A549 (cell line): ENCODE measurements around the gene SAG. TPM values are rescaled to one million over a fixed set of nuclear protein-coding genes. Genes with fewer than 3 reads are reported as not detected.

Source experiments
- ATAC-seq, 2 experiments: fragments of 200-7000 bp in 1 of 2; fragments of >200 bp in 1 of 2; cut with Nextera tagmentation in 1 of 2; cut with Tn5 transposase in 1 of 2; 3 replicates each; pipeline versions ENCODE4 v1.8.0 to v1.9.1; 2018 to 2020; ENCODE audit warnings: mild to moderate bottlenecking in 1 of 2, moderate library complexity in 1 of 2
- CTCF ChIA-PET: fragments of 300-600 bp; sonication (Branson Sonifier 250); formaldehyde crosslinking; extraction: SDS; loops from one replicate; lab custom pipeline; 2021; ENCODE audit warnings: antibody characterized with exemption, inconsistent platforms; lab: Yijun Ruan, JAX
- POLR2A ChIA-PET: fragments of 350-600 bp; formaldehyde crosslinking; extraction: SDS; loops from one replicate; lab custom pipeline; 2021; ENCODE audit warnings: antibody characterized with exemption, inconsistent platforms; lab: Yijun Ruan, JAX
- DNase-seq, 2 experiments: peaks; one replicate each; pipeline versions ENCODE4 v3.0.0 to v3.0.0-alpha.2; 2011 to 2016; ENCODE audit warnings: low read depth in 1 of 2, low spot score in 1 of 2
- FAIRE-seq: peaks from 2 replicates; lab custom pipeline; 2011; peaks lifted over from hg19 to GRCh38; lab: Jason Lieb, UNC
- H3K27ac ChIP-seq, 2 experiments: fragments of >200 bp; sonication (Bioruptor Twin); formaldehyde crosslinking; 3 replicates each; pipeline ENCODE4 v1.5.1; 2016 to 2017
- H3K4me1 ChIP-seq: fragments of >200 bp; sonication (Bioruptor Twin); formaldehyde crosslinking; 3 replicates; pipeline ENCODE4 v1.6.1; 2016
- H3K4me2 ChIP-seq: fragments of >200 bp; sonication (Bioruptor Twin); formaldehyde crosslinking; 3 replicates; pipeline ENCODE4 v1.6.1; 2016
- H3K4me3 ChIP-seq: fragments of >200 bp; sonication (Bioruptor Twin); formaldehyde crosslinking; 3 replicates; pipeline ENCODE4 v1.5.1; 2016
- H3K9me3 ChIP-seq: fragments of >200 bp; sonication (Bioruptor Twin); formaldehyde crosslinking; 3 replicates; pipeline ENCODE4 v1.6.1; 2016
- CBX2 ChIP-seq: fragments of 200-600 bp; sonication (generic); IDR thresholded peaks from 2 replicates; pipeline ENCODE4 v1.6.1; 2016; ENCODE audit warnings: low read depth, mild to moderate bottlenecking, borderline replicate concordance
- EHF ChIP-seq: fragments of 250-450 bp; sonication (Bioruptor Pico); IDR thresholded peaks from 2 replicates; pipeline ENCODE4 v1.5.0; 2020; ENCODE audit warnings: mild to moderate bottlenecking
- EHMT2 ChIP-seq: fragments of 200-600 bp; sonication (generic); IDR thresholded peaks from 2 replicates; pipeline ENCODE4 v1.6.1; 2016; ENCODE audit warnings: antibody characterized with exemption, low read depth, mild to moderate bottlenecking, moderate library complexity
- ESRRA ChIP-seq: fragments of 150-350 bp; IDR thresholded peaks from 2 replicates; pipeline ENCODE4 v1.6.1; 2014; ENCODE audit warnings: mild to moderate bottlenecking, low read length, borderline replicate concordance
- FOSL2 ChIP-seq, 2 experiments: fragments of 450-650 bp in 1 of 2; fragments of >200 bp in 1 of 2; sonication (Bioruptor Twin) in 1 of 2; formaldehyde crosslinking; IDR thresholded peaks; 2 replicates each; pipeline versions ENCODE4 v1.5.0 to v1.6.1; 2016 to 2020; ENCODE audit warnings: mild to moderate bottlenecking in 1 of 2, moderate library complexity in 1 of 2
- GATA3 ChIP-seq: IDR thresholded peaks from 2 replicates; pipeline ENCODE4 v1.6.1; 2012; ENCODE audit warnings: borderline replicate concordance
- HDAC2 ChIP-seq: fragments of 200-600 bp; sonication (generic); IDR thresholded peaks from 2 replicates; pipeline ENCODE4 v1.6.1; 2016
- HEYL ChIP-seq: fragments of 250-450 bp; sonication (Bioruptor Pico); IDR thresholded peaks from 2 replicates; pipeline ENCODE4 v1.8.0; 2021; ENCODE audit warnings: mild to moderate bottlenecking, moderate library complexity
- JUN ChIP-seq, 2 experiments: fragments of >200 bp; sonication (Bioruptor Twin); formaldehyde crosslinking; IDR thresholded peaks; 2 replicates in 1 of 2; 3 replicates in 1 of 2; pipeline ENCODE4 v1.6.1; 2016 to 2017
- JUNB ChIP-seq: fragments of >200 bp; sonication (Bioruptor Twin); formaldehyde crosslinking; IDR thresholded peaks from 2 replicates; pipeline ENCODE4 v1.6.1; 2016
- MAFK ChIP-seq: fragments of 450-650 bp; IDR thresholded peaks from 2 replicates; pipeline ENCODE4 v1.6.1; 2014; ENCODE audit not compliant: partially characterized antibody
- MAZ ChIP-seq: fragments of 150-350 bp; IDR thresholded peaks from 2 replicates; pipeline ENCODE4 v1.6.1; 2014; ENCODE audit warnings: antibody characterized with exemption, low read depth, low read length, borderline replicate concordance
- MYC ChIP-seq: IDR thresholded peaks from 2 replicates; pipeline ENCODE4 v1.6.1; 2012; ENCODE audit warnings: mild to moderate bottlenecking, inconsistent platforms, low read length, improper control_type of control experiment, borderline replicate concordance
- NPAS2 ChIP-seq: fragments of 250-450 bp; sonication (Bioruptor Pico); IDR thresholded peaks from 2 replicates; pipeline ENCODE4 v1.8.0; 2022; ENCODE audit warnings: mild to moderate bottlenecking, moderate library complexity, borderline replicate concordance
- PHF8 ChIP-seq: fragments of 200-600 bp; sonication (generic); IDR thresholded peaks from 2 replicates; pipeline ENCODE4 v1.6.1; 2016; ENCODE audit warnings: low read depth, mild to moderate bottlenecking, antibody characterized with exemption, moderate library complexity, borderline replicate concordance
- RCOR1 ChIP-seq: fragments of 150-350 bp; IDR thresholded peaks from 2 replicates; pipeline ENCODE4 v1.6.1; 2014; ENCODE audit warnings: antibody characterized with exemption, low read length, low read depth
- RNF2 ChIP-seq: fragments of 200-600 bp; sonication (generic); IDR thresholded peaks from 2 replicates; pipeline ENCODE4 v1.6.1; 2016; ENCODE audit warnings: low read depth, mild to moderate bottlenecking, antibody characterized with exemption, moderate library complexity, borderline replicate concordance
- SMC3 ChIP-seq: fragments of >200 bp; sonication (Bioruptor Twin); formaldehyde crosslinking; IDR thresholded peaks from 3 replicates; pipeline ENCODE4 v1.6.1; 2018; ENCODE audit warnings: inconsistent platforms
- TP53 ChIP-seq: fragments of 250-450 bp; sonication (Bioruptor Pico); IDR thresholded peaks from 2 replicates; pipeline ENCODE4 v1.5.0; 2021; ENCODE audit warnings: mild to moderate bottlenecking, moderate library complexity
- ZC3H11A ChIP-seq: fragments of 450-650 bp; IDR thresholded peaks from 2 replicates; pipeline ENCODE4 v1.6.1; 2014; ENCODE audit warnings: antibody characterized with exemption, mild to moderate bottlenecking
- ZFP36 ChIP-seq: fragments of 450-650 bp; IDR thresholded peaks from 2 replicates; pipeline ENCODE4 v1.6.1; 2014; ENCODE audit warnings: borderline replicate concordance; ENCODE audit not compliant: partially characterized antibody
- ZSCAN20 ChIP-seq: fragments of 250-450 bp; sonication (Bioruptor Pico); IDR thresholded peaks from 2 replicates; pipeline ENCODE4 v1.8.0; 2022; ENCODE audit warnings: mild to moderate bottlenecking, moderate library complexity
- WGBS: methylation state at CpG from one replicate; pipeline ENCODE4 v1.1.6; 2017; ENCODE audit errors: missing lambda C conversion rate; 5-methylcytosine and 5-hydroxymethylcytosine counted together
- polyA plus RNA-seq, 4 experiments: library from polyadenylated mRNA; depleted of rRNA in 3 of 4; stranded (reverse); fragments of >200 nt; fragmentation: RNase III in 1 of 4; extraction: RNeasy Plus Mini Kit Qiagen cat#74134 plus additional on column Dnase treatment in 1 of 4; gene quantifications; 2 replicates in 3 of 4; 3 replicates in 1 of 4; pipeline ENCODE4 v1.2.3, GENCODE V29; 2011 to 2017
- TF ChIP-seq, protein P1 (sequence below): IDR thresholded peaks from 2 replicates; pipeline ENCODE4 v1.6.1; 2012
- TF ChIP-seq, protein P2 (sequence below): fragments of 250-450 bp; sonication (Bioruptor Pico); IDR thresholded peaks from 2 replicates; pipeline ENCODE4 v1.5.0; 2020; ENCODE audit warnings: low read depth, mild to moderate bottlenecking, moderate library complexity
- TF ChIP-seq, protein P3 (sequence below): fragments of >200 bp; sonication (Bioruptor Twin); formaldehyde crosslinking; IDR thresholded peaks from 3 replicates; pipeline ENCODE4 v1.6.1; 2016
- TF ChIP-seq, protein P4 (sequence below): fragments of 250-450 bp; sonication (Bioruptor Pico); IDR thresholded peaks from 2 replicates; pipeline ENCODE4 v1.5.0; 2021; ENCODE audit warnings: mild to moderate bottlenecking, moderate library complexity, borderline replicate concordance

SAG gene
- polyA plus RNA-seq, 2 of the 4 experiments (the other 2 are of a cell fraction) = not detected

DNA sequence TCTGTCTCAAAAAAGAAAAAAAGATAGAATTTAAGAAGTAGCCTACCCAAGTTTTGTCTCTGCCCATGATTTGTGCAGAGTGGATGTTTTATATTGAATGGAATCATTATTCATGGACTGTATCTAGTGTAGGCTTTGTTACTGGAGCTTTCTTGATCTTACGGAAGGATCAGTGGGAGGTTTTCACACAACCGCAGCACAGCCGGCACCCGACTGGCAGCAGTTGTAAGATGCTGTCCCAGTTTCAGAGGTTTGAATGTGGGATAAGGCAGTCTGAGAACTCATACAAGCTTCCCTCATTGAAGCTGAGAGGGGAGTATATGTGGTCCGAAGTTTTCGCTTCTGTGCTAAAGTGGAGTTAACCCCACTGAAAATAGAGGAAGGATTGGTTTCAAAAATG, 19.7 kb upstream of the SAG start:
- H3K4me1 ChIP-seq = peaks cover 10% of the 10 kb centered on the region; the same call in 1 of the 3 replicates
- FAIRE-seq = no peak
- no peak overlapping the region for H3K4me2 ChIP-seq
- ATAC-seq = no peak
- ChIA-PET POLR2A (no interaction called here), CTCF (interaction anchor here (1.6 to 2.3 kb wide), 2 partner anchors 15 to 66 kb away, joined by 5 to 6 read pairs; partner anchors contain the start of gene DGKD)
- H3K9me3 ChIP-seq = no peaks in the 10 kb centered on the region
- H3K4me3 ChIP-seq = no peak overlapping the region
- DNase-seq = no peak
- TF ChIP-seq PHF8 (no peak), ZFP36 (no peak), MYC (no peak), RNF2 (no peak), CBX2 (no peak), EHMT2 (no peak), NPAS2 (no peak), ZSCAN20 (CRISPR knock-in tag) (no peak), RCOR1 (no peak), EHF (CRISPR knock-in tag) (no peak), GATA3 (no peak), ESRRA (no peak)
- TF ChIP-seq, protein P1, sequence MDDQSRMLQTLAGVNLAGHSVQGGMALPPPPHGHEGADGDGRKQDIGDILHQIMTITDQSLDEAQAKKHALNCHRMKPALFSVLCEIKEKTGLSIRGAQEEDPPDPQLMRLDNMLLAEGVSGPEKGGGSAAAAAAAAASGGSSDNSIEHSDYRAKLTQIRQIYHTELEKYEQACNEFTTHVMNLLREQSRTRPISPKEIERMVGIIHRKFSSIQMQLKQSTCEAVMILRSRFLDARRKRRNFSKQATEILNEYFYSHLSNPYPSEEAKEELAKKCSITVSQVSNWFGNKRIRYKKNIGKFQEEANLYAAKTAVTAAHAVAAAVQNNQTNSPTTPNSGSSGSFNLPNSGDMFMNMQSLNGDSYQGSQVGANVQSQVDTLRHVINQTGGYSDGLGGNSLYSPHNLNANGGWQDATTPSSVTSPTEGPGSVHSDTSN = no peak
- 95% methylated on average over 6 of the region's 6 CpGs for WGBS
- no peak overlapping the region for H3K27ac ChIP-seq

DNA sequence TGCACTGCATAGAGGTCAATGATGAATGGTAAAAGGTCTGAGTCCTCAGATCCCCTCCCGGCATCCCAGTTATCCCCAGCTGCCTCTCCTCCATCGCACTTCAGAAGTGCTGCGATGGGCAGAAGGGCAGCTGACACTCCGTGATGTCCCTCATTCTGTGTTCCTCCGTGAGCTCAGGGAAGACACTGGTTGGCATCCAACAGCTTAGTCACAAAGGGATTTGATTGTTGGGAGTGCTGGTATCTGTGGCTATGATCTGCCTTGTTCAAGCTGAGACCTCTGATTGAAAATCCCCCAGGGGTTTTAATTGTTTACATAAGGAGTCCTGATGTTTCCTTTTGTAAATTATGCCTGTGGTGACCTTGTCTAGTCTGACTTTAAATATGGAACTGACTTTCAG, 19.0 kb upstream of the SAG start:
- FAIRE-seq = no peak
- ChIA-PET POLR2A (no interaction called here), CTCF (interaction anchor here (1.6 to 2.3 kb wide), 2 partner anchors 16 to 155 kb away, joined by 3 to 6 read pairs; no protein-coding TSS in a partner anchor)
- WGBS = 87% methylated on average over 5 of the region's 5 CpGs
- H3K27ac ChIP-seq = no peak overlapping the region; a peak in 1 of 6 replicates
- H3K4me3 ChIP-seq = no peak overlapping the region
- H3K4me1 ChIP-seq = peaks cover 10% of the 10 kb centered on the region; the same call in 1 of the 3 replicates
- no peak for DNase-seq
- H3K9me3 ChIP-seq = no peaks in the 10 kb centered on the region
- no peak overlapping the region for H3K4me2 ChIP-seq
- TF ChIP-seq, protein P2, sequence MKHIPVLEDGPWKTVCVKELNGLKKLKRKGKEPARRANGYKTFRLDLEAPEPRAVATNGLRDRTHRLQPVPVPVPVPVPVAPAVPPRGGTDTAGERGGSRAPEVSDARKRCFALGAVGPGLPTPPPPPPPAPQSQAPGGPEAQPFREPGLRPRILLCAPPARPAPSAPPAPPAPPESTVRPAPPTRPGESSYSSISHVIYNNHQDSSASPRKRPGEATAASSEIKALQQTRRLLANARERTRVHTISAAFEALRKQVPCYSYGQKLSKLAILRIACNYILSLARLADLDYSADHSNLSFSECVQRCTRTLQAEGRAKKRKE = no peak
- TF ChIP-seq JUN (IDR thresholded peaks at IDR 0.05) = no peak
- TF ChIP-seq, protein P3, sequence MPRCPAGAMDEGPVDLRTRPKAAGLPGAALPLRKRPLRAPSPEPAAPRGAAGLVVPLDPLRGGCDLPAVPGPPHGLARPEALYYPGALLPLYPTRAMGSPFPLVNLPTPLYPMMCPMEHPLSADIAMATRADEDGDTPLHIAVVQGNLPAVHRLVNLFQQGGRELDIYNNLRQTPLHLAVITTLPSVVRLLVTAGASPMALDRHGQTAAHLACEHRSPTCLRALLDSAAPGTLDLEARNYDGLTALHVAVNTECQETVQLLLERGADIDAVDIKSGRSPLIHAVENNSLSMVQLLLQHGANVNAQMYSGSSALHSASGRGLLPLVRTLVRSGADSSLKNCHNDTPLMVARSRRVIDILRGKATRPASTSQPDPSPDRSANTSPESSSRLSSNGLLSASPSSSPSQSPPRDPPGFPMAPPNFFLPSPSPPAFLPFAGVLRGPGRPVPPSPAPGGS = no peak
- TF ChIP-seq MAZ = no peak
- no peak for TF ChIP-seq JUNB
- no peak for TF ChIP-seq MAFK
- TF ChIP-seq ZC3H11A = no peak
- TF ChIP-seq, protein P4, sequence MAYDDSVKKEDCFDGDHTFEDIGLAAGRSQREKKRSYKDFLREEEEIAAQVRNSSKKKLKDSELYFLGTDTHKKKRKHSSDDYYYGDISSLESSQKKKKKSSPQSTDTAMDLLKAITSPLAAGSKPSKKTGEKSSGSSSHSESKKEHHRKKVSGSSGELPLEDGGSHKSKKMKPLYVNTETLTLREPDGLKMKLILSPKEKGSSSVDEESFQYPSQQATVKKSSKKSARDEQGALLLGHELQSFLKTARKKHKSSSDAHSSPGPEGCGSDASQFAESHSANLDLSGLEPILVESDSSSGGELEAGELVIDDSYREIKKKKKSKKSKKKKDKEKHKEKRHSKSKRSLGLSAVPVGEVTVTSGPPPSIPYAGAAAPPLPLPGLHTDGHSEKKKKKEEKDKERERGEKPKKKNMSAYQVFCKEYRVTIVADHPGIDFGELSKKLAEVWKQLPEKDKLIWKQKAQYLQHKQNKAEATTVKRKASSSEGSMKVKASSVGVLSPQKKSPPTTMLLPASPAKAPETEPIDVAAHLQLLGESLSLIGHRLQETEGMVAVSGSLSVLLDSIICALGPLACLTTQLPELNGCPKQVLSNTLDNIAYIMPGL (CRISPR knock-in tag) = no peak
- TF ChIP-seq ESRRA = no peak
- TF ChIP-seq, protein P1 = no peak
- TF ChIP-seq EHF (CRISPR knock-in tag) = no peak
- TF ChIP-seq HEYL (CRISPR knock-in tag) = no peak
- TF ChIP-seq SMC3 = no peak
- TF ChIP-seq ZFP36 = no peak
- TF ChIP-seq FOSL2 (IDR thresholded peaks at IDR 0.05) = no peak
- TF ChIP-seq FOSL2 (CRISPR knock-in tag; IDR thresholded peaks at IDR 0.05) = no peak
- no peak for TF ChIP-seq HDAC2
- no peak for TF ChIP-seq TP53 (CRISPR knock-in tag)
- no peak for TF ChIP-seq ZSCAN20 (CRISPR knock-in tag)
- TF ChIP-seq EHMT2 = no peak
- no peak for ATAC-seq
